ENCODE data around the gene FAM161A. TPM values are rescaled to one million over a fixed set of nuclear protein-coding genes. Genes with fewer than 3 reads are reported as not detected.

FAM161A gene
- total and polyA plus RNA-seq, 3 donors from 2014 or later: 13.3 to 24.7 (median 18.2) TPM

- Histone ChIP-seq H3K9me3 (no peaks in the 10 kb centered on the region), H3K36me3 (ENCODE audit: low read depth, missing control alignments) (no peaks in the 10 kb centered on the region), H3K27me3 (no peaks in the 10 kb centered on the region), H3K27ac (no peak overlapping the region), H3K4me1 (no peaks in the 10 kb centered on the region), H3K4me3 (no peak overlapping the region)
- intact Hi-C loops (cut with DNase I; ENCODE audit: low total_unique reads): no loop called here
- WGBS, 2 donors: 96 to 98% methylated on average over 3 of the region's 3 CpGs
- TF ChIP-seq POLR2A (IDR thresholded peaks at IDR 0.05): no peak
- TF ChIP-seq, protein P1, sequence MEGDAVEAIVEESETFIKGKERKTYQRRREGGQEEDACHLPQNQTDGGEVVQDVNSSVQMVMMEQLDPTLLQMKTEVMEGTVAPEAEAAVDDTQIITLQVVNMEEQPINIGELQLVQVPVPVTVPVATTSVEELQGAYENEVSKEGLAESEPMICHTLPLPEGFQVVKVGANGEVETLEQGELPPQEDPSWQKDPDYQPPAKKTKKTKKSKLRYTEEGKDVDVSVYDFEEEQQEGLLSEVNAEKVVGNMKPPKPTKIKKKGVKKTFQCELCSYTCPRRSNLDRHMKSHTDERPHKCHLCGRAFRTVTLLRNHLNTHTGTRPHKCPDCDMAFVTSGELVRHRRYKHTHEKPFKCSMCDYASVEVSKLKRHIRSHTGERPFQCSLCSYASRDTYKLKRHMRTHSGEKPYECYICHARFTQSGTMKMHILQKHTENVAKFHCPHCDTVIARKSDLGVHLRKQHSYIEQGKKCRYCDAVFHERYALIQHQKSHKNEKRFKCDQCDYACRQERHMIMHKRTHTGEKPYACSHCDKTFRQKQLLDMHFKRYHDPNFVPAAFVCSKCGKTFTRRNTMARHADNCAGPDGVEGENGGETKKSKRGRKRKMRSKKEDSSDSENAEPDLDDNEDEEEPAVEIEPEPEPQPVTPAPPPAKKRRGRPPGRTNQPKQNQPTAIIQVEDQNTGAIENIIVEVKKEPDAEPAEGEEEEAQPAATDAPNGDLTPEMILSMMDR (IDR thresholded peaks at IDR 0.05): no peak
- DNase-seq: no peak
These were observed 12.6 kb downstream of the FAM161A start for GRCh38 chr2:61841286-61841685.

- H3K27me3 ChIP-seq: no peaks in the 10 kb centered on the region
- H3K36me3 ChIP-seq (ENCODE audit: low read depth, missing control alignments): no peaks in the 10 kb centered on the region
- H3K4me3 ChIP-seq: no peak overlapping the region
- no peak overlapping the region for H3K27ac ChIP-seq
- WGBS, 2 donors: 97 to 100% methylated on average over 1 of the region's 1 CpG
- TF ChIP-seq, protein P1 (IDR thresholded peaks at IDR 0.05): no peak
- TF ChIP-seq POLR2A (IDR thresholded peaks at IDR 0.05): no peak
- H3K4me1 ChIP-seq: no peaks in the 10 kb centered on the region
- intact Hi-C loops (cut with DNase I; ENCODE audit: low total_unique reads): no loop called here
- no peak for DNase-seq
- H3K9me3 ChIP-seq: no peaks in the 10 kb centered on the region
These were observed 19.0 kb downstream of the FAM161A start for GRCh38 chr2:61834893-61835292.

DNA sequence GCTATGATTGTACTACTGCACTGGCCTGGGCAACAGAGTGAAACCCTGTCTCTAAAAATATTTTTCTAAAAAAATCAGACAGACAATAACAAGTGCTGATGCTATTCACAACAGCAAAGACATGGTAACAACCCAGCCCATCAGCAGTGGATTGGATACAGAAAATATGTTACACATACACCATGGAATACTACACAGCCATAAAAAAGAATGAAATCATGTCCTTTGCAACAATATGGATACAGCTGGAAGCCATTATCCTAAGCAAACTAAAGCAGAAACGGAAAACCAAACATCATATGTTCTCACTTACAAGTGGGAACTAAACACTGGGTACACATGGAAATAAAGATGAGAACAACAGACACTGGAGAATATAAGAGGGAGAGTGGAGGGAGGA lies 19.9 kb downstream of the FAM161A start:
- intact Hi-C loops (cut with DNase I; ENCODE audit: low total_unique reads): no loop called here
- 75 to 94% methylated on average over 1 of the region's 1 CpG for WGBS, 2 donors
- no peak overlapping the region for H3K4me3 ChIP-seq

GRCh38 chr2:61832183-61832841 lies 21.5 kb downstream of the FAM161A start:
- Histone ChIP-seq H3K4me1 (no peaks in the 10 kb centered on the region), H3K9me3 (no peaks in the 10 kb centered on the region), H3K4me3 (no peak overlapping the region), H3K27me3 (no peaks in the 10 kb centered on the region), H3K27ac (no peak overlapping the region), H3K36me3 (ENCODE audit: low read depth, missing control alignments) (no peaks in the 10 kb centered on the region)
- intact Hi-C loops (cut with DNase I; ENCODE audit: low total_unique reads): no loop called here
- DNase-seq: no peak
- TF ChIP-seq POLR2A (IDR thresholded peaks at IDR 0.05): no peak
- TF ChIP-seq, protein P1 (IDR thresholded peaks at IDR 0.05): no peak
- WGBS, 2 donors: 80 to 81% methylated on average over 11 of the region's 11 CpGs

More for the DNA sequence above, 19.9 kb downstream of the FAM161A start:
- no peaks in the 10 kb centered on the region for H3K4me1 ChIP-seq
- H3K27me3 ChIP-seq: no peaks in the 10 kb centered on the region
- DNase-seq: no peak
- no peaks in the 10 kb centered on the region for H3K9me3 ChIP-seq
- no peaks in the 10 kb centered on the region for H3K36me3 ChIP-seq (ENCODE audit: low read depth, missing control alignments)
- TF ChIP-seq POLR2A (IDR thresholded peaks at IDR 0.05): no peak
- TF ChIP-seq, protein P1 (IDR thresholded peaks at IDR 0.05): no peak
- no peak overlapping the region for H3K27ac ChIP-seq

DNA sequence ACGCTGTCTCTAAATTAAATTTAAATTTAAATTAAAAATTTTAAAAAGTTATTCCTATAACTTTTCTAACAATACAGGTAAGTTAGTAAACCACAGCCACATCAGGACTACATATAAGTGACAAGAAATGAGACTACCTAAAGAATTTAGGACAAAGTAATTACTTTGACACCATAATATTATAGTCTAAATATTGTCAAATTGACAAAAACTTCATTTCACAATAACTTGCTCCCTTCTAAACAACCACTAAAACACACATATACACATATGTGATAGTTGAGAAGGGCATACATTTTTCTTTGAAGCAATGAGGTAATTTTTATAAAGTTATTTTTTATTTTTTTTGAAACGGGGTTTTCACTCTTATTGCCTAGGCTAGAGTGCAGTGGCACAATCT lies 31.6 kb downstream of the FAM161A start:
- Histone ChIP-seq H3K4me3 (no peak overlapping the region), H3K27ac (no peak overlapping the region), H3K9me3 (no peaks in the 10 kb centered on the region), H3K27me3 (no peaks in the 10 kb centered on the region), H3K4me1 (no peaks in the 10 kb centered on the region), H3K36me3 (ENCODE audit: low read depth, missing control alignments) (no peaks in the 10 kb centered on the region)
- no peak for DNase-seq
- WGBS, 2 donors: 91 to 97% methylated on average over 2 of the region's 2 CpGs
- intact Hi-C loops (cut with DNase I; ENCODE audit: low total_unique reads): no loop called here
- TF ChIP-seq POLR2A (IDR thresholded peaks at IDR 0.05): no peak

Data from testis (tissue), 3 donors.